OCI-LY1 (cell line): Measurements from ENCODE around the gene NOXA1.

Experiments
- CTCF ChIP-seq: fragments of 200-600 bp; sonication (generic), shearing (Covaris generic); IDR thresholded peaks from 2 replicates; pipeline ENCODE4 v1.5.1; 2017; ENCODE audit warnings: mild to moderate bottlenecking, antibody characterized with exemption, low read length, moderate library complexity, mixed read lengths
- EZH2 ChIP-seq: fragments of 200-600 bp; sonication (generic), shearing (Covaris generic); IDR thresholded peaks from 2 replicates; pipeline ENCODE4 v1.8.0; 2017; ENCODE audit warnings: borderline replicate concordance, mixed run types, mild to moderate bottlenecking, antibody characterized with exemption, low read length, moderate library complexity, mixed read lengths

GRCh38 chr9:137448602-137448962 lies 25.4 kb downstream of the NOXA1 start:
- TF ChIP-seq EZH2 (no peak), CTCF (no peak)
